ENCODE measurements around the gene IL6ST.
"Not testable (repeated sequence)": the region's sequence is repeated elsewhere in the genome, so short reads cannot be mapped to it uniquely, and the experiment has no call there.

Gene IL6ST

GRCh38 chr5:55966284-55966683 lies 28.5 kb downstream of the IL6ST start:
- no peak for DNase-seq (ENCODE audit: low read depth in 3 of 3)

- no peak for DNase-seq (ENCODE audit: low read depth in 3 of 3)
Observed at GRCh38 chr5:55965525-55965924, 29.2 kb downstream of the IL6ST start.

GRCh38 chr5:55960779-55961178 lies 34.0 kb downstream of the IL6ST start:
- no peak for DNase-seq (ENCODE audit: low read depth in 3 of 3)

GRCh38 chr5:55959208-55959607 lies 35.6 kb downstream of the IL6ST start:
- DNase-seq (ENCODE audit: low read depth in 3 of 3) = no peak

- not testable (repeated sequence) for DNase-seq (ENCODE audit: low read depth in 3 of 3)
Observed at GRCh38 chr5:55941154-55941553, 53.6 kb downstream of the IL6ST start.

GRCh38 chr5:55937598-55937997 lies 57.2 kb downstream of the IL6ST start:
- not testable (repeated sequence) for DNase-seq (ENCODE audit: low read depth in 3 of 3)

GRCh38 chr5:55936100-55936693 lies 58.6 kb downstream of the IL6ST start:
- peak; percentile 59 to 75 (median 62) for DNase-seq (ENCODE audit: low read depth in 3 of 3)

GRCh38 chr5:55935371-55935770 lies 59.4 kb downstream of the IL6ST start:
- DNase-seq (ENCODE audit: low read depth in 3 of 3) = no peak

GRCh38 chr5:55934720-55935119 lies 60.0 kb downstream of the IL6ST start:
- no peak for DNase-seq (ENCODE audit: low read depth in 3 of 3)

GRCh38 chr5:55934115-55934613 lies 60.6 kb downstream of the IL6ST start:
- DNase-seq (ENCODE audit: low read depth in 3 of 3) = no peak

- no peak for DNase-seq (ENCODE audit: low read depth in 3 of 3)
Observed at GRCh38 chr5:55933377-55934114, 61.2 kb downstream of the IL6ST start.

GRCh38 chr5:55932700-55933099 lies 62.1 kb downstream of the IL6ST start:
- no peak for DNase-seq (ENCODE audit: low read depth in 3 of 3)

GRCh38 chr5:55929020-55929799 lies 65.6 kb downstream of the IL6ST start:
- no peak for DNase-seq (ENCODE audit: low read depth in 3 of 3)

GRCh38 chr5:55927861-55928655 lies 66.7 kb downstream of the IL6ST start:
- no peak for DNase-seq (ENCODE audit: low read depth in 3 of 3)

GRCh38 chr5:55926476-55926875 lies 68.3 kb downstream of the IL6ST start:
- DNase-seq (ENCODE audit: low read depth in 3 of 3) = no peak

GRCh38 chr5:55925712-55926111 lies 69.1 kb downstream of the IL6ST start:
- no peak for DNase-seq (ENCODE audit: low read depth in 3 of 3)

- DNase-seq (ENCODE audit: low read depth in 3 of 3) = no peak
Observed at GRCh38 chr5:55925181-55925580, 69.6 kb downstream of the IL6ST start.

GRCh38 chr5:55924744-55925143 lies 70.0 kb downstream of the IL6ST start:
- DNase-seq (ENCODE audit: low read depth in 3 of 3) = no peak

GRCh38 chr5:55923865-55924500 lies 70.8 kb downstream of the IL6ST start:
- DNase-seq (ENCODE audit: low read depth in 3 of 3) = no peak

- DNase-seq (ENCODE audit: low read depth in 3 of 3) = peak in 1 of 3 donors; percentile 13
Observed at GRCh38 chr5:55923177-55923771, 71.5 kb downstream of the IL6ST start.

- no peak for DNase-seq (ENCODE audit: low read depth in 3 of 3)
Observed at GRCh38 chr5:55921617-55922016, 73.1 kb downstream of the IL6ST start.
